Mesenchymal stem cell (in vitro differentiated cells and primary cell): Measurements from ENCODE around the gene LYPD6B.

Experiments
- DNase-seq: peaks from one replicate; pipeline ENCODE4 v3.0.0-alpha.2; 2013
- H2AFZ ChIP-seq: one replicate; pipeline ENCODE4 v1.6.1; 2013; ENCODE audit warnings: low read depth, mild to moderate bottlenecking, control low read depth, inconsistent platforms, low read length, moderate library complexity
- H2AK5ac ChIP-seq: 2 replicates; pipeline ENCODE4 v1.6.1; 2013; ENCODE audit warnings: low read length, moderate library complexity, mild to moderate bottlenecking, inconsistent platforms; ENCODE audit not compliant: severe bottlenecking
- H2BK120ac ChIP-seq: one replicate; pipeline ENCODE4 v1.6.1; 2013; ENCODE audit warnings: low read depth, mild to moderate bottlenecking, inconsistent platforms, low read length, moderate library complexity
- H2BK12ac ChIP-seq, 2 experiments: one replicate each; pipeline ENCODE4 v1.6.1; 2013; ENCODE audit warnings: inconsistent platforms in 2 of 2, low read length in 2 of 2, mild to moderate bottlenecking in 2 of 2, moderate library complexity in 2 of 2, control low read depth in 1 of 2
- H2BK15ac ChIP-seq: one replicate; pipeline ENCODE4 v1.6.1; 2013; ENCODE audit warnings: mild to moderate bottlenecking, low read depth, inconsistent platforms; ENCODE audit not compliant: poor library complexity, severe bottlenecking
- H2BK5ac ChIP-seq: 2 replicates; pipeline ENCODE4 v1.6.1; 2013; ENCODE audit warnings: low read depth, mild to moderate bottlenecking, low read length, control low read depth, inconsistent platforms; ENCODE audit not compliant: poor library complexity, severe bottlenecking
- H3K14ac ChIP-seq, 2 experiments: one replicate each; pipeline ENCODE4 v1.6.1; 2013; ENCODE audit warnings: inconsistent platforms in 2 of 2, low read length in 2 of 2, control low read depth in 1 of 2, mild to moderate bottlenecking in 1 of 2, moderate library complexity in 1 of 2
- H3K18ac ChIP-seq, 2 experiments: one replicate each; pipeline ENCODE4 v1.6.1; 2013; ENCODE audit warnings: inconsistent platforms in 2 of 2, low read length in 2 of 2, control low read depth in 1 of 2, low read depth in 1 of 2, mild to moderate bottlenecking in 1 of 2
- H3K23ac ChIP-seq, 2 experiments: one replicate each; pipeline ENCODE4 v1.6.1; 2013; ENCODE audit warnings: inconsistent platforms in 2 of 2, low read length in 2 of 2, mild to moderate bottlenecking in 2 of 2, moderate library complexity in 2 of 2, control low read depth in 1 of 2
- H3K27ac ChIP-seq: 2 replicates; pipeline ENCODE4 v1.5.1; 2013; ENCODE audit warnings: mild to moderate bottlenecking, moderate library complexity, low read length, control low read depth, inconsistent platforms; ENCODE audit not compliant: poor library complexity, severe bottlenecking
- H3K27me3 ChIP-seq, 2 experiments: 2 replicates each; pipeline versions ENCODE4 v1.6.1 to v1.7.0; 2013; ENCODE audit warnings: low read length in 2 of 2, mild to moderate bottlenecking in 2 of 2, moderate library complexity in 2 of 2, control low read depth in 1 of 2, inconsistent platforms in 1 of 2; ENCODE audit not compliant: control insufficient read depth in 1 of 2, insufficient read depth in 1 of 2
- H3K36me3 ChIP-seq, 2 experiments: 2 replicates each; pipeline versions ENCODE4 v1.6.1 to v1.7.0; 2013; ENCODE audit warnings: low read length in 2 of 2, control low read depth in 1 of 2, inconsistent platforms in 1 of 2, low read depth in 1 of 2, mild to moderate bottlenecking in 1 of 2; ENCODE audit not compliant: insufficient read depth in 2 of 2, control insufficient read depth in 1 of 2
- H3K4ac ChIP-seq, 2 experiments: one replicate each; pipeline ENCODE4 v1.6.1; 2013; ENCODE audit warnings: inconsistent platforms in 2 of 2, low read length in 2 of 2, mild to moderate bottlenecking in 2 of 2, moderate library complexity in 2 of 2, control low read depth in 1 of 2, low read depth in 1 of 2
- H3K4me1 ChIP-seq: 2 replicates; pipeline ENCODE4 v1.6.1; 2013; ENCODE audit warnings: low read depth, low read length, control low read depth; ENCODE audit not compliant: control insufficient read depth, insufficient read depth
- H3K4me2 ChIP-seq: 2 replicates; pipeline ENCODE4 v1.6.1; 2013; ENCODE audit warnings: low read length, mild to moderate bottlenecking, inconsistent platforms; ENCODE audit not compliant: poor library complexity, severe bottlenecking
- H3K4me3 ChIP-seq, 2 experiments: 2 replicates each; pipeline versions ENCODE4 v1.5.1 to v1.7.0; 2013; ENCODE audit warnings: low read length in 2 of 2, mild to moderate bottlenecking in 2 of 2, control low read depth in 1 of 2, low read depth in 1 of 2; ENCODE audit not compliant: insufficient read depth in 1 of 2
- H3K79me1 ChIP-seq: replicated peaks from 2 replicates; pipeline ENCODE4 v1.6.1; 2013; ENCODE audit warnings: mild to moderate bottlenecking, control low read depth, low read length, inconsistent platforms; ENCODE audit not compliant: poor library complexity, severe bottlenecking
- H3K9ac ChIP-seq: 2 replicates; pipeline ENCODE4 v1.7.0; 2013; ENCODE audit warnings: mild to moderate bottlenecking, low read length, moderate library complexity
- H3K9me3 ChIP-seq: 2 replicates; pipeline ENCODE4 v1.7.0; 2013; ENCODE audit warnings: mild to moderate bottlenecking, low read length; ENCODE audit not compliant: control insufficient read depth
- H4K8ac ChIP-seq: one replicate; pipeline ENCODE4 v1.6.1; 2013; ENCODE audit warnings: inconsistent platforms, mild to moderate bottlenecking, low read length, moderate library complexity
- H4K91ac ChIP-seq: one replicate; pipeline ENCODE4 v1.6.1; 2013; ENCODE audit warnings: mild to moderate bottlenecking, low read length, inconsistent platforms
- WGBS: methylation state at CpG from one replicate; pipeline ENCODE4 v1.1.7; 2013; ENCODE audit warnings: mixed read lengths; 5-methylcytosine and 5-hydroxymethylcytosine counted together

Gene LYPD6B

GRCh38 chr2:149036507-149037293 is 1.8 kb upstream of the LYPD6B start:
- Histone ChIP-seq H2BK12ac (peak overlapping the region in 1 of 2 experiments; percentile 31), H2BK5ac (no peak overlapping the region), H3K4me1 (peaks cover 12% of the 10 kb centered on the region), H4K91ac (peak overlapping the region; percentile 87), H2AK5ac (no peak overlapping the region), H2BK15ac (peak overlapping the region; percentile 40), H3K27me3 (peaks cover 54 to 79% of the 10 kb centered on the region in 2 experiments), H3K18ac (no peak overlapping the region), H3K14ac (no peak overlapping the region), H2BK120ac (no peak overlapping the region), H3K27ac (no peak overlapping the region), H3K23ac (no peak overlapping the region), H3K4me3 (no peak overlapping the region), H3K79me1 (no peaks in the 10 kb centered on the region), H3K9ac (no peak overlapping the region), H3K4me2 (no peak overlapping the region), H3K9me3 (no peaks in the 10 kb centered on the region), H3K4ac (no peak overlapping the region), H3K36me3 (no peaks in the 10 kb centered on the region), H2AFZ (no peak overlapping the region), H4K8ac (peak overlapping the region; percentile 16)
- 97% methylated on average over 4 of the region's 4 CpGs for WGBS
- no peak for DNase-seq

- Histone ChIP-seq H3K36me3 (no peaks in the 10 kb centered on the region), H2BK120ac (no peak overlapping the region), H3K4ac (peak overlapping the region in 1 of 2 experiments; percentile 56), H3K27me3 (peaks cover 54 to 74% of the 10 kb centered on the region in 2 experiments), H4K8ac (no peak overlapping the region), H3K4me2 (peak overlapping the region; percentile 82), H3K4me3 (no peak overlapping the region), H3K79me1 (no peaks in the 10 kb centered on the region), H3K14ac (no peak overlapping the region), H2BK12ac (peak overlapping the region in 1 of 2 experiments; percentile 34), H2BK15ac (no peak overlapping the region), H3K27ac (no peak overlapping the region), H3K9me3 (no peaks in the 10 kb centered on the region), H4K91ac (no peak overlapping the region), H2AK5ac (no peak overlapping the region), H3K9ac (no peak overlapping the region), H2BK5ac (no peak overlapping the region), H2AFZ (no peak overlapping the region), H3K23ac (no peak overlapping the region), H3K18ac (no peak overlapping the region), H3K4me1 (peaks cover 12% of the 10 kb centered on the region)
- no peak for DNase-seq
- WGBS: 44% methylated on average over 4 of the region's 8 CpGs
Observed at GRCh38 chr2:149037851-149038250, 648 bp upstream of the LYPD6B start.

- peak overlapping the region; percentile 64 to 86 for H3K18ac ChIP-seq
Observed at GRCh38 chr2:149039213-149039724, 770 bp downstream of the LYPD6B start.

GRCh38 chr2:149040451-149040850 is 2.0 kb downstream of the LYPD6B start:
- no peak overlapping the region for H2BK120ac ChIP-seq
- H4K91ac ChIP-seq: no peak overlapping the region
- H2AFZ ChIP-seq: no peak overlapping the region
- H3K9me3 ChIP-seq: peaks cover 8% of the 10 kb centered on the region
- H2AK5ac ChIP-seq: no peak overlapping the region
- H2BK5ac ChIP-seq: no peak overlapping the region
- H4K8ac ChIP-seq: no peak overlapping the region
- no peak overlapping the region for H3K14ac ChIP-seq
- H3K23ac ChIP-seq: no peak overlapping the region
- no peak overlapping the region for H3K4me2 ChIP-seq
- no peak overlapping the region for H3K9ac ChIP-seq
- WGBS: 66% methylated on average over 7 of the region's 7 CpGs
- H3K36me3 ChIP-seq: no peaks in the 10 kb centered on the region
- H3K4me1 ChIP-seq: peaks cover 12% of the 10 kb centered on the region
- no peak overlapping the region for H3K4me3 ChIP-seq
- no peak overlapping the region for H2BK15ac ChIP-seq
- DNase-seq: no peak
- no peak overlapping the region for H2BK12ac ChIP-seq
- no peak overlapping the region for H3K18ac ChIP-seq
- H3K27me3 ChIP-seq: peaks cover 37 to 61% of the 10 kb centered on the region in 2 experiments
- no peaks in the 10 kb centered on the region for H3K79me1 ChIP-seq
- no peak overlapping the region for H3K27ac ChIP-seq
- no peak overlapping the region for H3K4ac ChIP-seq

More at GRCh38 chr2:149039213-149039724, 770 bp downstream of the LYPD6B start:
- 22% methylated on average over 6 of the region's 11 CpGs for WGBS
- Histone ChIP-seq H3K23ac (no peak overlapping the region), H3K27me3 (peaks cover 44 to 68% of the 10 kb centered on the region in 2 experiments), H3K4me1 (peaks cover 12% of the 10 kb centered on the region), H2AK5ac (no peak overlapping the region), H2BK120ac (no peak overlapping the region), H2BK5ac (no peak overlapping the region), H4K91ac (peak overlapping the region; percentile 57), H3K4ac (peak overlapping the region; percentile 76 to 91), H3K9ac (no peak overlapping the region), H2AFZ (no peak overlapping the region), H3K27ac (no peak overlapping the region), H2BK12ac (peak overlapping the region in 1 of 2 experiments; percentile 79), H4K8ac (peak overlapping the region; percentile 89), H3K79me1 (no peaks in the 10 kb centered on the region), H2BK15ac (no peak overlapping the region), H3K14ac (peak overlapping the region in 1 of 2 experiments; percentile 96), H3K9me3 (peaks cover 2% of the 10 kb centered on the region), H3K36me3 (no peaks in the 10 kb centered on the region), H3K4me2 (peak overlapping the region; percentile 82), H3K4me3 (peak overlapping the region in 1 of 2 experiments; percentile 37)
- no peak for DNase-seq
